IPS DF 6.9 (cell line): Measurements from ENCODE around the gene REEP2.
"Not testable (repeated sequence)": the region's sequence is repeated elsewhere in the genome, so short reads cannot be mapped to it uniquely, and the experiment has no call there.

Experiments used
- DNase-seq: peaks from one replicate; pipeline ENCODE4 v3.0.0-alpha.2; 2013; ENCODE audit warnings: low read depth, low spot score
- H3K27ac ChIP-seq: one replicate; pipeline ENCODE4 v1.5.1; 2013; ENCODE audit warnings: low read length, control low read depth
- H3K27me3 ChIP-seq: 2 replicates; pipeline ENCODE4 v1.6.1; 2013; ENCODE audit warnings: mild to moderate bottlenecking, low read length; ENCODE audit not compliant: control insufficient read depth, insufficient read depth
- H3K36me3 ChIP-seq: 2 replicates; pipeline ENCODE4 v1.6.1; 2013; ENCODE audit warnings: low read length; ENCODE audit not compliant: control insufficient read depth, insufficient read depth
- H3K4me1 ChIP-seq: 2 replicates; pipeline ENCODE4 v1.6.1; 2013; ENCODE audit warnings: low read length; ENCODE audit not compliant: control insufficient read depth, insufficient read depth
- H3K4me3 ChIP-seq: 2 replicates; pipeline ENCODE4 v1.5.1; 2013; ENCODE audit warnings: mild to moderate bottlenecking, low read length
- H3K9me3 ChIP-seq: 2 replicates; pipeline ENCODE4 v1.6.1; 2013; ENCODE audit warnings: low read length, inconsistent platforms; ENCODE audit not compliant: control insufficient read depth, insufficient read depth
- WGBS: extraction: QIAGEN DNeasy Blood & Tissue Kit; methylation state at CpG from one replicate; pipeline ENCODE4 v1.1.7; 2013; ENCODE audit warnings: mixed read lengths, missing lambda C conversion rate; ENCODE audit not compliant: insufficient read length, insufficient coverage; 5-methylcytosine and 5-hydroxymethylcytosine counted together

The REEP2 gene

GRCh38 chr5:138438724-138439476, at the start of gene REEP2:
TSS of gene REEP2 (plus strand) at chr5:138439057. CDS start at chr5:138439209, 152 bp downstream.
- peaks cover 10% of the 10 kb centered on the region; the same call in 1 of the 2 replicates for H3K36me3 ChIP-seq
- H3K4me3 ChIP-seq, result peak within 1 kb of the TSS; percentile 66; the same call in 1 of the 2 replicates
- H3K4me1 ChIP-seq, result peaks cover 6% of the 10 kb centered on the region; the same call in 1 of the 2 replicates
- no peak within 1 kb of the TSS for H3K27ac ChIP-seq
- H3K27me3 ChIP-seq, result no peaks in the 10 kb centered on the region
- no CpG with 5 or more reads among the region's 65 CpGs for WGBS
- DNase-seq, result no peak
- H3K9me3 ChIP-seq, result no peaks in the 10 kb centered on the region

GRCh38 chr5:138389332-138389731, 49.5 kb upstream of the REEP2 start:
- DNase-seq, result no peak
- H3K36me3 ChIP-seq, result peaks cover 7% of the 10 kb centered on the region; the same call in 1 of the 2 replicates
- no peaks in the 10 kb centered on the region for H3K4me1 ChIP-seq
- H3K4me3 ChIP-seq, result no peak overlapping the region
- no peaks in the 10 kb centered on the region for H3K9me3 ChIP-seq
- WGBS, result no CpG with 5 or more reads among the region's 3 CpGs
- no peaks in the 10 kb centered on the region for H3K27me3 ChIP-seq
- H3K27ac ChIP-seq, result no peak overlapping the region

- H3K36me3 ChIP-seq, H3K9me3 ChIP-seq, H3K27me3 ChIP-seq, H3K27ac ChIP-seq, H3K4me3 ChIP-seq, H3K4me1 ChIP-seq, DNase-seq: not testable (repeated sequence)
- no CpG with 5 or more reads among the region's 10 CpGs for WGBS
Measured at GRCh38 chr5:138389911-138390310, 48.9 kb upstream of the REEP2 start.

GRCh38 chr5:138391859-138392386, 46.9 kb upstream of the REEP2 start:
- WGBS, result no CpG with 5 or more reads among the region's 9 CpGs
- no peak for DNase-seq
- H3K9me3 ChIP-seq, result no peaks in the 10 kb centered on the region
- no peaks in the 10 kb centered on the region for H3K4me1 ChIP-seq
- H3K27me3 ChIP-seq, result no peaks in the 10 kb centered on the region
- peaks cover 2% of the 10 kb centered on the region; the same call in 1 of the 2 replicates for H3K36me3 ChIP-seq
- no peak overlapping the region for H3K27ac ChIP-seq
- H3K4me3 ChIP-seq, result no peak overlapping the region

- Histone ChIP-seq H3K27ac (no peak overlapping the region), H3K27me3 (no peaks in the 10 kb centered on the region), H3K4me3 (no peak overlapping the region), H3K4me1 (no peaks in the 10 kb centered on the region), H3K36me3 (peaks cover 19% of the 10 kb centered on the region; the same call in 1 of the 2 replicates), H3K9me3 (no peaks in the 10 kb centered on the region)
- no peak for DNase-seq
Measured at GRCh38 chr5:138402640-138403039, 36.2 kb upstream of the REEP2 start.

GRCh38 chr5:138408023-138408422, 30.8 kb upstream of the REEP2 start:
- WGBS, result no CpG with 5 or more reads among the region's 5 CpGs
- H3K36me3 ChIP-seq, result peaks cover 4% of the 10 kb centered on the region; the same call in 1 of the 2 replicates
- H3K9me3 ChIP-seq, result no peaks in the 10 kb centered on the region
- no peaks in the 10 kb centered on the region for H3K27me3 ChIP-seq
- H3K4me1 ChIP-seq, result no peaks in the 10 kb centered on the region
- H3K4me3 ChIP-seq, result no peak overlapping the region
- no peak overlapping the region for H3K27ac ChIP-seq
- DNase-seq, result no peak

- not testable (repeated sequence) for H3K36me3 ChIP-seq, H3K27me3 ChIP-seq, H3K4me1 ChIP-seq, H3K9me3 ChIP-seq, H3K27ac ChIP-seq, H3K4me3 ChIP-seq
- WGBS, result no CpG with 5 or more reads among the region's 14 CpGs
- DNase-seq, result peak; percentile 7
Measured at GRCh38 chr5:138410996-138411640, 27.7 kb upstream of the REEP2 start.

GRCh38 chr5:138418444-138418843, 20.4 kb upstream of the REEP2 start:
- H3K36me3 ChIP-seq, result peaks cover 11% of the 10 kb centered on the region; the same call in 1 of the 2 replicates
- DNase-seq, result no peak

GRCh38 chr5:138425079-138425478, 13.8 kb upstream of the REEP2 start:
- H3K36me3 ChIP-seq, result peaks cover 13% of the 10 kb centered on the region; the same call in 1 of the 2 replicates
- no CpG with 5 or more reads among the region's 1 CpG for WGBS

More at GRCh38 chr5:138418444-138418843, 20.4 kb upstream of the REEP2 start:
- H3K27ac ChIP-seq, result no peak overlapping the region
- WGBS, result no CpG with 5 or more reads among the region's 2 CpGs
- no peak overlapping the region for H3K4me3 ChIP-seq
- no peaks in the 10 kb centered on the region for H3K4me1 ChIP-seq
- no peaks in the 10 kb centered on the region for H3K27me3 ChIP-seq
- H3K9me3 ChIP-seq, result no peaks in the 10 kb centered on the region

GRCh38 chr5:138435943-138436342, 2.9 kb upstream of the REEP2 start:
- Histone ChIP-seq H3K27ac (no peak overlapping the region), H3K36me3 (peaks cover 16% of the 10 kb centered on the region; the same call in 1 of the 2 replicates), H3K9me3 (no peaks in the 10 kb centered on the region), H3K4me1 (peaks cover 6% of the 10 kb centered on the region; the same call in 1 of the 2 replicates), H3K27me3 (no peaks in the 10 kb centered on the region), H3K4me3 (no peak overlapping the region)
- DNase-seq, result no peak
- WGBS, result no CpG with 5 or more reads among the region's 5 CpGs

More at GRCh38 chr5:138425079-138425478, 13.8 kb upstream of the REEP2 start:
- no peak for DNase-seq
- Histone ChIP-seq H3K4me1 (no peaks in the 10 kb centered on the region), H3K9me3 (no peaks in the 10 kb centered on the region), H3K4me3 (no peak overlapping the region), H3K27ac (no peak overlapping the region), H3K27me3 (no peaks in the 10 kb centered on the region)
